Esophagus squamous epithelium (tissue), 5 donors: ENCODE data around the gene CABP2. TPM values are rescaled to one million over a fixed set of nuclear protein-coding genes. Genes with fewer than 3 reads are reported as not detected.

ENCODE experiments used
- DNase-seq: peaks from one replicate; lab custom pipeline; 2025; lab: John Stamatoyannopoulos, UW
- H3K27ac ChIP-seq, 4 donors: fragments of 200-600 bp; sonication (generic); one replicate each; pipeline ENCODE4 v1.5.1; 2016 to 2019; ENCODE audit warnings: mild to moderate bottlenecking in 1 of 4
- H3K27me3 ChIP-seq, 4 donors: fragments of 200-600 bp; sonication (generic); 1 replicate in 3 of 4; 2 replicates in 1 of 4; pipeline versions ENCODE4 v1.5.1 to v1.6.0; 2017 to 2021; ENCODE audit warnings: antibody characterized with exemption in 1 of 4
- H3K36me3 ChIP-seq, 3 donors: fragments of 200-600 bp; sonication (generic); one replicate each; pipeline ENCODE4 v1.5.1; 2016 to 2019
- H3K4me1 ChIP-seq, 3 donors: fragments of 200-600 bp; sonication (generic); one replicate each; pipeline ENCODE4 v1.5.1; 2017 to 2019
- H3K4me3 ChIP-seq, 4 donors: fragments of 200-600 bp; sonication (generic); 1 replicate in 3 of 4; 2 replicates in 1 of 4; pipeline ENCODE4 v1.5.1; 2016 to 2019; ENCODE audit warnings: mild to moderate bottlenecking in 2 of 4, moderate library complexity in 1 of 4
- H3K9me3 ChIP-seq, 3 donors: fragments of 200-600 bp; sonication (generic); one replicate each; pipeline ENCODE4 v1.5.1; 2016 to 2019
- CTCF ChIP-seq, 6 experiments: fragments of 450-650 bp in 4 of 6; fragments of 200-600 bp in 2 of 6; sonication (generic) in 2 of 6; IDR thresholded peaks; one replicate each; pipeline ENCODE4 v1.5.1; 2016 to 2019; ENCODE audit warnings: antibody characterized with exemption in 6 of 6, mild to moderate bottlenecking in 4 of 6, moderate library complexity in 4 of 6
- POLR2A ChIP-seq, 4 donors: fragments of 450-650 bp; IDR thresholded peaks; one replicate each; pipeline ENCODE4 v1.6.1; 2017; ENCODE audit warnings: antibody characterized with exemption in 4 of 4, mild to moderate bottlenecking in 4 of 4, moderate library complexity in 3 of 4
- WGBS, 2 donors: methylation state at CpG; one replicate each; pipeline ENCODE4 v1.1.5; 2018; 5-methylcytosine and 5-hydroxymethylcytosine counted together
- intact Hi-C: fragments of 100-400 bp; cut with DNase I; formaldehyde crosslinking; loops from one replicate; pipeline ENCODE4 v1.15.0; 2022
- total RNA-seq, 4 donors: library from RNA; depleted of rRNA; stranded (reverse); fragments of >200 nt; gene quantifications; one replicate each; pipeline ENCODE4 v1.1.0, GENCODE V29; 2016
- donor health status: DM: yes; HTN: yes; CAD: no.

Gene CABP2
- total RNA-seq, 4 donors from 2014 or later = not detected

- TF ChIP-seq POLR2A (IDR thresholded peaks at IDR 0.05) (no peak), CTCF (IDR thresholded peaks at IDR 0.05) (no peak)
- Histone ChIP-seq H3K4me1 (peaks cover 5 to 20% (median 17%) of the 10 kb centered on the region in 3 donors), H3K27ac (no peak overlapping the region), H3K9me3 (no peaks in the 10 kb centered on the region), H3K36me3 (peaks cover 4 to 79% (median 8%) of the 10 kb centered on the region in 3 donors), H3K27me3 (peaks cover 0 to 34% (median 0%) of the 10 kb centered on the region in 4 donors), H3K4me3 (no peak overlapping the region)
- 100% methylated on average over 2 of the region's 26 CpGs; no CpG with 5 or more reads in 1 of the 2 donors for WGBS, 2 donors
- intact Hi-C loops = loop anchor here (5.0 kb wide), 1 partner anchor 98 kb away; the partner anchor contains the start of genes PPP1CA and TBC1D10C
- DNase-seq = no peak
Measured at GRCh38 chr11:67499808-67500483, 23.3 kb downstream of the CABP2 start.

- Histone ChIP-seq H3K4me1 (peaks cover 1 to 6% (median 4%) of the 10 kb centered on the region in 3 donors), H3K4me3 (no peak overlapping the region), H3K27ac (no peak overlapping the region), H3K27me3 (peaks cover 0 to 20% (median 0%) of the 10 kb centered on the region in 4 donors), H3K9me3 (no peaks in the 10 kb centered on the region), H3K36me3 (peaks cover 9 to 92% (median 13%) of the 10 kb centered on the region in 3 donors)
- no peak for DNase-seq
- intact Hi-C loops = no loop called here
- TF ChIP-seq POLR2A (IDR thresholded peaks at IDR 0.05) = no peak
- WGBS, 2 donors = 87 to 100% methylated on average over 5 to 6 of the region's 21 CpGs
Measured at GRCh38 chr11:67498544-67498972, 24.7 kb downstream of the CABP2 start.

- intact Hi-C loops = no loop called here
- Histone ChIP-seq H3K4me3 (no peak overlapping the region), H3K4me1 (no peaks in the 10 kb centered on the region), H3K27ac (no peak overlapping the region), H3K27me3 (peaks cover 0 to 12% (median 0%) of the 10 kb centered on the region in 4 donors), H3K9me3 (no peaks in the 10 kb centered on the region), H3K36me3 (peaks cover 14 to 99% (median 21%) of the 10 kb centered on the region in 3 donors)
- DNase-seq = no peak
- WGBS, 2 donors = 88 to 97% methylated on average over 5 to 12 of the region's 21 CpGs
- no peak for TF ChIP-seq CTCF (IDR thresholded peaks at IDR 0.05)
- TF ChIP-seq POLR2A (IDR thresholded peaks at IDR 0.05) = no peak
Measured at GRCh38 chr11:67497656-67498291, 25.5 kb downstream of the CABP2 start.

DNA sequence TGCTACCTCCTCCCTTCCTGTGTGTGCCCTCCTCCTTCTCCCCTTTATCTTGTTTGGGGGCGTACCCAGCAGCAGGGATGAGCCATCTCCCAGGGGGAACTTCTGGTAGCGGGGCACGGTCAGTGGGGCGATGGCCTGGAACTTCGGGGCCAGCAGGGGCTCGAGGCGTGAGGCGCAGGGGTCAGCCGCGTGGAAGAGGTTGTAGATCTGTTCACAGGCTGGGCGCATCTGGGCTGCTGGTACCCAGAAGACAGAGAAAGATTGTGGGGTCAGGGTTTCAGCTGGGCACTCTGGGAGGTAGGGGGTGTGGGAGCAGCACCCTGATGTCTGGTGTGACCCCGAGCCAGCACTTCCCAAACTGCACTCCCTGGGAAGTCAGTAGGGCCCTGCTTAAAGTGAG is 27.1 kb downstream of the CABP2 start:
- H3K27ac ChIP-seq = no peak overlapping the region
- peaks cover 17 to 99% (median 29%) of the 10 kb centered on the region in 3 donors for H3K36me3 ChIP-seq
- H3K4me3 ChIP-seq = no peak overlapping the region
- no peaks in the 10 kb centered on the region for H3K27me3 ChIP-seq
- intact Hi-C loops = no loop called here
- 81 to 90% methylated on average over 3 to 10 of the region's 12 CpGs for WGBS, 2 donors
- no peak for DNase-seq
- TF ChIP-seq CTCF (IDR thresholded peaks at IDR 0.05) (no peak), POLR2A (IDR thresholded peaks at IDR 0.05) (no peak)
- no peaks in the 10 kb centered on the region for H3K4me1 ChIP-seq
- H3K9me3 ChIP-seq = no peaks in the 10 kb centered on the region

DNA sequence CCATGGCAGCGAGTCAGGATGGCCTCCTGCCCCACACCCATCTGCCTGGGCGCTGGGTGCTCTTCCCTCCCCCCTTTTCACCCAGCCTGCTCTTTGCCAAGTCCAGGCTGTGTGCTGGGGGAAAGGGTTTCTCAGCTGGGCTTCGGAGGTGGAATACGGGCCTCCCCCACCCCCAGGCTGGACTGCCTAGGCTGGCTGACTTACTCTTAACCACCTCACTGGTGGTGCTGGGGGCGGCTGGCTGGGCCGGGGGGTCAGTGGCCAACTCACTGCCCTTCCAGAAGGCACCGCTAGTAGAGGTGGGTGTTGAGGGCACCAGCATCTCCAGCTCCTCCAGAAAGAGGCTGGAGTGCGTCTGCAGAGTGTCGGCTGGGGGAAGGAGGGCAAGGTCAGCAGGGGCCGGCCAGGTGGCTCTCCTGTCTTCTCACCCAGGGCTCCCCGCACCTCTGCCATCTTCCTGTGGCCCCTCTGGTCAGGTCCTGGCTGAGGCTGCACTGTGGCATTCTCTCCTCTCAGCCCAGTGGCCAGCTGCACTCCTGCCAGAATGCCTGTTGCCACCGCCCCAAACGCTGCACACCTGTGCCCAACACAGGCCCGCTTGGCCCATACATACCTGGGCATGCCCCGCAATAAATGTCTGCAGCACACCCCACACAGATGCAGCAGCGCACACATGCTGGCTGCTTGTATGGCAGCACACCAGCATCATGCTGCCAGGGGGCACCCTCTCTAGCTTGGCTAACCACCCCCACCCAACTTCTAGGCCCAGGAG is 27.8 kb downstream of the CABP2 start:
- H3K9me3 ChIP-seq = no peaks in the 10 kb centered on the region
- TF ChIP-seq POLR2A (IDR thresholded peaks at IDR 0.05) (no peak), CTCF (IDR thresholded peaks at IDR 0.05) (no peak)
- no peaks in the 10 kb centered on the region for H3K4me1 ChIP-seq
- no peak overlapping the region for H3K27ac ChIP-seq
- DNase-seq = no peak
- intact Hi-C loops = no loop called here
- no peak overlapping the region for H3K4me3 ChIP-seq
- peaks cover 24 to 100% (median 32%) of the 10 kb centered on the region in 3 donors for H3K36me3 ChIP-seq
- H3K27me3 ChIP-seq = no peaks in the 10 kb centered on the region
- 86% methylated on average over 6 of the region's 16 CpGs; no CpG with 5 or more reads in 1 of the 2 donors for WGBS, 2 donors
